PC-3 (cell line): Measurements from ENCODE around the gene DGCR6.
"Not testable (repeated sequence)": the region's sequence is repeated elsewhere in the genome, so short reads cannot be mapped to it uniquely, and the experiment has no call there.

Experiments
- CTCF ChIP-seq: fragments of 300-600 bp; sonication (generic); conservative IDR thresholded peaks from 2 replicates; pipeline ENCODE4 v1.5.1; 2017; ENCODE audit warnings: antibody characterized with exemption, low read depth, mild to moderate bottlenecking, low read length
- EZH2 ChIP-seq: fragments of 300-600 bp; sonication (generic); IDR thresholded peaks from one replicate; pipeline ENCODE4 v1.6.1; 2017; ENCODE audit warnings: antibody characterized with exemption, mild to moderate bottlenecking, low read length; ENCODE audit not compliant: unreplicated experiment

- TF ChIP-seq CTCF, EZH2: not testable (repeated sequence)
These were observed 55.1 kb downstream of the DGCR6 start for GRCh38 chr22:18961201-18961600.
